ENCODE data around the gene FUCA1. TPM values are rescaled to one million over a fixed set of nuclear protein-coding genes. Genes with fewer than 3 reads are reported as not detected.

Gene FUCA1
- total RNA-seq, 1 donor = 7.8 TPM

- DNase-seq (ENCODE audit: low read depth) = no peak
- TF ChIP-seq, protein P1, sequence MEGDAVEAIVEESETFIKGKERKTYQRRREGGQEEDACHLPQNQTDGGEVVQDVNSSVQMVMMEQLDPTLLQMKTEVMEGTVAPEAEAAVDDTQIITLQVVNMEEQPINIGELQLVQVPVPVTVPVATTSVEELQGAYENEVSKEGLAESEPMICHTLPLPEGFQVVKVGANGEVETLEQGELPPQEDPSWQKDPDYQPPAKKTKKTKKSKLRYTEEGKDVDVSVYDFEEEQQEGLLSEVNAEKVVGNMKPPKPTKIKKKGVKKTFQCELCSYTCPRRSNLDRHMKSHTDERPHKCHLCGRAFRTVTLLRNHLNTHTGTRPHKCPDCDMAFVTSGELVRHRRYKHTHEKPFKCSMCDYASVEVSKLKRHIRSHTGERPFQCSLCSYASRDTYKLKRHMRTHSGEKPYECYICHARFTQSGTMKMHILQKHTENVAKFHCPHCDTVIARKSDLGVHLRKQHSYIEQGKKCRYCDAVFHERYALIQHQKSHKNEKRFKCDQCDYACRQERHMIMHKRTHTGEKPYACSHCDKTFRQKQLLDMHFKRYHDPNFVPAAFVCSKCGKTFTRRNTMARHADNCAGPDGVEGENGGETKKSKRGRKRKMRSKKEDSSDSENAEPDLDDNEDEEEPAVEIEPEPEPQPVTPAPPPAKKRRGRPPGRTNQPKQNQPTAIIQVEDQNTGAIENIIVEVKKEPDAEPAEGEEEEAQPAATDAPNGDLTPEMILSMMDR (IDR thresholded peaks at IDR 0.05; ENCODE audit: insufficient read depth, low read depth, low read length) = peak; percentile 59
- H3K4me3 ChIP-seq (ENCODE audit: low read depth, low read length) = no peak overlapping the region
Observed at GRCh38 chr1:23810818-23811540, 57.1 kb downstream of the FUCA1 start.

DNA sequence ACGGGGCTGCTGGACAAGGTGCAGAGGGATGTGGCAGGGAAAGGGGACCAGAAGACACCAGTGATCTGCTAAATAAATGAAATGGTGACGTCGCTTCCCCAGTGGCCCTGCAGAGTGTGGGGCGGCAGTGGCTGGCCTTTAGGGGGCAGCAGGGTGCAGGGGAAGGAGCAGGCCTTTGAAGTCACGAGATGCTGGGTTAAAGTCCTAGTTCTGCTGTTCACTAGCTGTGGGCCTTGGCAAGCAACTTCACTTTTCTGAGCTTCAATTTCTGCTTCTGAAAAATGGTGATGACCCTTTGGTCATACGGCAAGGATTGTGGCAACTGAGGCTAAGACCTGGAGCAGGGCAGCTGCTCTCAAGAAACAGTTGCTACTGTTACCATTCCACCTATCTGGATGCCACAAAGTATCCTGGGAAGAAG is 58.3 kb downstream of the FUCA1 start:
- DNase-seq (ENCODE audit: low read depth) = peak; percentile 70
- TF ChIP-seq, protein P1 (IDR thresholded peaks at IDR 0.05; ENCODE audit: insufficient read depth, low read depth, low read length) = peak; percentile 81
- H3K4me3 ChIP-seq (ENCODE audit: low read depth, low read length) = no peak overlapping the region

- no peak for DNase-seq (ENCODE audit: low read depth)
- TF ChIP-seq, protein P1 (IDR thresholded peaks at IDR 0.05; ENCODE audit: insufficient read depth, low read depth, low read length) = no peak
- no peak overlapping the region for H3K4me3 ChIP-seq (ENCODE audit: low read depth, low read length)
Observed at GRCh38 chr1:23807453-23807852, 60.6 kb downstream of the FUCA1 start.

DNA sequence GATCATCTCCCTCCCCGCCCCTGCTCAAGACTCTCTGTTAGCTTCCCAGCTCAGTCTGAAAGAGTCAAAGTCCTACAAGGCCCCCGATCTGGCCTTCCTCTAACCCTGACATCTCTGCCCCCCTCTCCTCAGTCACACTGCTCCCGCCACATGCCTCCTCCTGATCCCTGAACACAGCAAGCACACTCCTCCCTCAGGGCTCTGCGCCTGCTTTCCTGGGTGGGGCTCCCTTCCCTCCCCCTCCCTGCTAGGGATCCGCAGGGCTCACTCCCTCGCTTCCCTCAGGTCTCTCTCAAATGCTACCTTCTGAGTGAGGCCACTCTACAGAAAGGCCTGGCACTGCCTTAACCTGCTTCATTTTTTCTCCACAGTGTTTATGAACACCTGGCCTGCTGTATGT is 61.8 kb downstream of the FUCA1 start:
- TF ChIP-seq, protein P1 (IDR thresholded peaks at IDR 0.05; ENCODE audit: insufficient read depth, low read depth, low read length) = no peak
- no peak overlapping the region for H3K4me3 ChIP-seq (ENCODE audit: low read depth, low read length)
- DNase-seq (ENCODE audit: low read depth) = no peak

GRCh38 chr1:23805025-23805424 is 63.1 kb downstream of the FUCA1 start:
- no peak overlapping the region for H3K4me3 ChIP-seq (ENCODE audit: low read depth, low read length)
- DNase-seq (ENCODE audit: low read depth) = no peak
- TF ChIP-seq, protein P1 (IDR thresholded peaks at IDR 0.05; ENCODE audit: insufficient read depth, low read depth, low read length) = no peak

- DNase-seq (ENCODE audit: low read depth) = no peak
- H3K4me3 ChIP-seq (ENCODE audit: low read depth, low read length) = no peak overlapping the region
- TF ChIP-seq, protein P1 (IDR thresholded peaks at IDR 0.05; ENCODE audit: insufficient read depth, low read depth, low read length) = peak; percentile 28
Observed at GRCh38 chr1:23804183-23804835, 63.8 kb downstream of the FUCA1 start.
